HG02678 (cell line): ENCODE data around the gene THY1.
"Not testable (repeated sequence)": the region's sequence is repeated elsewhere in the genome, so short reads cannot be mapped to it uniquely, and the experiment has no call there.

Experiments
- ATAC-seq: cut with Tn5 transposase; IDR thresholded peaks from one replicate; pipeline ENCODE4 v1.9.1; 2021; ENCODE audit warnings: mild to moderate bottlenecking, moderate library complexity; ENCODE audit not compliant: unreplicated experiment

THY1 gene

DNA sequence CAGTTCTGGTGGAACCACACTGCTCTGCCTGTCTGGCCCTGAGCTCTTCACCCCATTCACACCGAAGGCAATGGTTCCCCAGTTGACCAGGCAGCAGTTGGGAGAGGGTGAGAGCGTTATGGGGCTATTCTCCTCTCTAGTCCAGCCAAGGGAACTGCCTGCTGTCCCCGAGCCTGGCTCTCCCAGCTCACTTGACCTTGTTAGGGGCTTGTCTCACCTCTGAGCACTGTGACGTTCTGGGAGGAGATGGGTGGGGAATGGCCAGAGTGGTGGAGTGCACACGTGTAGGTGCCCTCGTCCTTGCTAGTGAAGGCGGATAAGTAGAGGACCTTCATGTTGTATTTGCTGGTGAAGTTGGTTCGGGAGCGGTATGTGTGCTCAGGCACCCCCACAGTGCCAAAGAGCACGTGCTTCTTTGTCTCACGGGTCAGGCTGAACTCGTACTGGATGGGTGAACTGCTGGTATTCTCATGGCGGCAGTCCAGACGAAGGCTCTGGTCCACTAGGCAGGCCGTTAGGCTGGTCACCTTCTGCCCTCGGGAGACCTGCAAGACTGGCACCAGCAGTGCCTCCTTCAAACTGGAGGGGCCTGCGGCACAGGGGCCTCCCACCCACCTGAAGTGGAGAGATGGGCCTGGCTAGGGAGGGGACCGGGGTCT is 3.0 kb downstream of the THY1 start:
- ATAC-seq, result no peak

DNA sequence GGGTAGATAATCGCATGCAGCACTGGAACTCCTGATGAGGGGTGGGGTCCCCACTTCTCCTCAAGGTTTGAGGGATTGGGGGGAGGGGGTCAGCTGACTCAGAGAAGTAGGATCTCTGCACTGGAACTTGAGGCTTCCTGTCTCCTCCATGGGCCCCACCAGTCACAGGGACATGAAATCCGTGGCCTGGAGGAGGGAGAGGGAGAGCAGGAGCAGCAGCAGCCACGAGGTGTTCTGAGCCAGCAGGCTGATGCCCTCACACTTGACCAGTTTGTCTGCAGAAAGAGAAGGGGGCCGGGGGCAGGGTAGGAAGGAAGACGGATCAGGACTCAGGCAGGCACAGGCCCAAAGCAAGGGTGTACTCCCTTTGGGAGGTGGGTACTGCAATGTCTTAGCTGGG is 3.7 kb downstream of the THY1 start:
- ATAC-seq, result no peak

DNA sequence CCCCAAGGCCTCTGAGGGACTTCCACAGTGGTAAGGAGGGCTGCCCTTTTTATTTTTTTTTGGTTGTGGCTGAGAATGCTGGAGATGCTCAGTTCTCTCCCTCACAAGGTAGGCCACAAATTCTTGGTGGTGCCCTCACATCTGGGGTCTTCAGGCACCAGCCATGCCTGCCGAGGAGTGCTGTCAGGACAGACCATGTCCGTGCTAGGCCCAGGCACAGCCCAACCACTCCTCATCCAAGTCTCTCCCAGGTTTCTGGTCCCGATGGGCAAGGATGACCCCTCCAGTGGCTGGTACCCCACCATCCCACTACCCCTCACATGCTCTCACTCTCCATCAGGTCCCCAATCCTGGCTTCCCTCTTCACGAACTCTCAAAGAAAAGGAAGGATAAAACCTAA is 4.2 kb downstream of the THY1 start:
- no peak for ATAC-seq

DNA sequence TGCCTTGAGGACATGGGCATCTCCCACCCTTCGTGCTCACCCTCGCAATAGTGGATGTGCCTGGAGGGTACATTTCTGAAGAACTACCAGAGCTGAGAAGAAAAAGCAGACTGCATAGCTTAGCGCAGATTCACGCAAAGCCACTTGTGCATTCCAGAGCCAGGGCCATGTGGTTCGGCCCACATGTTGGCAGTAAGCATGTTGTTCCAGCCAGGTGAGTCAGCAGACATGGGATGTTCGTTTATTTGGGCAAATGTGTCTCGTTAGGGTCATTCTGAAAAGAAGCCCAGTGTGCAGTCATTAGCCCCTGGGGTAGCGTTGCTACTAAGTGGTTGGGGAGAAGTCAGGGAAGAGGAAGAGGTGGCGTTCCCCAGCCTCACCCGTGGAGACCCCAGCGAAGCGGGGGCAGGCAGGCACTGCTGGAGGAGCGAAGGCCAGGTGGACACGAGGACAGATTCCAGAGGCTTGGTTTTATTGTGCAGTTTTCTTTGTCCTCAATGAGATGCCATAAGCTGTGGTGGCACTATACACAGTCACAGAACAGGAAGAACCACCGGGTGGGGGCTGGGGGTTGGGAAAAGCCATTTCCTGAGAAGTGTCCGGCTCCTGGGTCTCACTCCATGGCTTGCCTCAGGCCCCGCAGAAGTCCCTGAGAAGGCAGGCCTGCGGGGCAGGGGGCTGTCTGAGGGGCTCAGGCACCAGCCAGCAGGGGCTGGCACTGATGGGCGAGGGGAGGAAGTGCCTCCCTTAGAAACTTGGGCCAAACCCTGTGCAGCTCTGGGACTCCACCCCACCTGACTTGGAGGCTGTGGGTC is 5.0 kb downstream of the THY1 start:
- ATAC-seq, result no peak

DNA sequence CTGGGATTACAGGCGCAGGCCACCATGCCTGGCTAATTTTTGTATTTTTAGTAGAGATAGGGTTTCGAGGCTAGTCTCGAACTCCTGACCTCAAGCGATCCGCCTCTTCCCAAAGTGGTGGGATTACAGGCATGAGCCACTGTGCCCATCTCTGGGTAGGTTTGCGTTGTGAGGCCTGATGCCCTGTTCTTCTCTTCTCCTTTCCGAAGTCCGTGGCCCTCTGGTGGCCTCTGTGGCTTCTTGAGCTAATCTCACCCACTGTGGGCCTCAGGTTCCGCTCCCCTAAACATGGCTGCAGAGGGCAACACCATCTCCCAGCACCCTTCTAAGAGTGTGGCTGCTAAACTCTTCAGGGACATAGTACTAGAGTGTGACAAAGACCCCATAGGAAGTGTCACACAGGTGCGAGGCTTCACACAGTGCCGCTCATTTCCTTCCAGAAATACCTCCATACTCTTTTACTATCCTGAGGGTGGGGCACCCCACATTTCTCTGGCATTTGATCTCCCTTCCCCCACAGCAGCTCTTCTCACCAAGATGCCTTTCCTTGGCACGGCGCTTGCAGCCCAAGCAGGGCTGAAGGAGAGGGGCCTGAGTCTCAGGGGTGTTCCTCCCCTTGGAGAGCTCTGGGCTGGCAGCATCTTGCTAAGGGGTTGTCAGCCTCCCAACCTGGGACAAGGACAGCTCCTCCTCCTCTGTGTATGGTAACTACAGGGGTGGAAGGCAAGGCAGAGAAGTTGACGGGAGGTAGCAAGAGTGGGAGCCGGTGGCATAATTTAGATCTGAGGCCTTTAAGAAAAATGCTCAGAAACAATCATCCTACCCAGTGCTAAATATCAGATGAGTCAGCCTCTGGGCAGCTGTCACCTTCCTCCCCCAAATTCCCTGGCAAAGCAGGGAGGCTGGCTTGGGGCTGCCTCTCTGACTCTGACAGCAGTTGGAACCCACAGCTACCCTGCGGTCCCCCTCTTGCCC is 6.1 kb downstream of the THY1 start:
- ATAC-seq, result no peak

DNA sequence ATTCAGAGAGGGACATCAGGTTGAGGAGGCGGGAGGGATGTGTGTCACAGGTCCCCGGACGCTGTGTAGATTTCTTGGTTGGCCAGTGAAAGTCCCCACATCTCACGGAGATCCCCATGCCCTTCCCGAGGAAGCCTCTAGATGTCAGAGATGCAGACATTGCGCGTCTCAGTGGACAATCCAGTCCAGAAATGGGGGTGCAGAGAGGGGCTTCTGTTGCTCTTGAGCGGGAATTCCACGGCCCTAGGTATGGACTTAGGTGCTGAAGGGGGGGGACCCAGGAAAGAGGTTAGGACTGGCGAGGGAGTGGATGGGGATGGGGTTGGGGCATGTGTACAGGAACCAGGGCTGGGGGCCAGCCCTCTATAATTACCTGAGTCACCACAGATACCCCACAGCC is 7.0 kb downstream of the THY1 start:
- ATAC-seq, result no peak

DNA sequence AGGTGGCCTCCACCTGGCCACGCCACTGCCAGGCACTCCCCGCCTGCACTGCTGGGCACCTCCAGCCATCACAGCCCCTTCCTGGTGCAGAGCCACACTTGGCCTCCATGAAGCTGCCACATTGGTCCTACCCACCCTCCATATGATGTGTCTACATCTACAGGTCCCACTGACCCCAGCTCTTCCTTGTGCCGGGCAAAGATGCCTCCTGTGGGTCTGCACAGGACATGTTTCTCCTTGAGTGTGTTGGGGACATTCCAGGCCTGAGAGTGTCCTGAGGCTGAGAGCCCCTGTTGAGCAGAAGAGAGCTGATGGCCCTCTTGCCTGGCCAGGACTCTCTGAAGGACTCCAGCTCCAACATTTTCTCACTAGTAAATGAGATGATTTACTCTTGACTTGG is 7.5 kb downstream of the THY1 start:
- ATAC-seq, result no peak

DNA sequence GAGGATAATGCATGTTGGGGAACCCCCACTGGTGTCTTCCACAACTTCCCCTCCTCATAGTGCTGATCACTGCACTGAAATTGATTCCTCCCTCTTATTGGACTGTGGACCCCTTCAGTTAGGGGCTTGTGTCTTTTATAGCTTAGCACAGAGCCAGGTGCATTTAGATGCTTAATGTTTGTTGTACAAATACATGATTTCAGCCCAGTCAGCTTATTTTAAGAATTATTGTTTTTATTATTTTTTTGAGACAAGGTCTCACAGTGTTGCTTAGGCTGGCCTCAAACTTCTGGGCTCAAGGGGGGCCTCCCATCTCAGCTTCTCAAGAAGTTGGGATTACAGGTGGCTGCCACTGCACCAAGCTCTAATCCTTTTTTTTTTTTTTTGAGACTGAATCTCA is 8.2 kb downstream of the THY1 start:
- ATAC-seq, result no peak

DNA sequence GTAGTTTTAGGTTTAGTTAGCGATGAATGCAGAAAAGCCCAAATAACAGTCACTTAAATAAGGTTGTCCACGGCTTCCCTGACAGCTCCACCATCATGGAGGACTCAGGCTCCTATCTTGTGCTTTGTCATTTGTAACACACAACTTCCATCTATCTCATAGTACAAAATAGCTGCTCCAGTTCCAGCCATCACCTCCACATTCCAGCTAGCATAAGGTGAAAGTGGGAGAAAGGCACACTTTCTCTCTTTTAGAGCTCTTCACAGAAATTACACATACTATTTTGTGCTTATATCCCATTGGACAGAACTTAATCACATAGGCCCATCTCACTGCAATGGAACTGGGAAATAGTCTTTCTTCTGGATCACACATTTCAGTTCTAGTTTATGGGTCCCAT is 8.7 kb downstream of the THY1 start:
- ATAC-seq, result no peak

DNA sequence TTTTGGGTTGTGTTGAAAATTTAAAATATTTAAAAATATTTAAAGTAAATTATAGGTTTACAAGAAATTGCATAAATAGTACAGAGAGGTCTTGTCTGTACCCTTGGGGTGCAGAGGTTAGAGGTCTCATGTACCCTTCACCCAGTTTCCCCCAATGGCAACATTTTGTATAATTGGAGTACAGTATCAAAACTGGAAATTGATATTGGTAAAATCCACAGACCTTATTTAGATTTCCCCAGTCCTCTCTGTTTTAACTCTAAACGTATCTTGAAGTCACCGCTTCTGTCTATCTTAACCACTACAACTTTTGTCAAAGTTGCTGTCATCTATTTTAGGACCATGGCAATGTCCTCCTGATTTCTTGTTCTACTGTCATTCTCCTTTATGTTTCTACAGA is 10.9 kb downstream of the THY1 start:
- no peak for ATAC-seq

DNA sequence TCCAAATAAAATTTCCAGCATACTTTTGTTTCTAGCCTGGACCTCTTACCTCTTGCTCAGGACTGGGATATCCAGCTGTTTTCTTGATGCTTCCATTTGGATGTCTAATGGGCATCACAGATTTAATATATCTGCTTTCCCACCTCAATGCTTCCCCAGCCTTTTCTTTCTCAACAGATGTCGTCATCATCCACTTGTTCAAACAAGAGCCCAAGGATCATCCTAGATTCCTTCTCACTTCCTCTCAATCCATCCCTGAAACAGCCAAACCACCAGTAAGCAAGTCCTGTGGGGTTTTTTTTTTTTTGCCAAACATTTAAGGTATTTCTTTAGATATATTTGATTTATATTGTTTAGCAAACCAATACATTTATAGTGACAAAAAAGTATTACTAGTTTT is 12.5 kb downstream of the THY1 start:
- ATAC-seq, result no peak

DNA sequence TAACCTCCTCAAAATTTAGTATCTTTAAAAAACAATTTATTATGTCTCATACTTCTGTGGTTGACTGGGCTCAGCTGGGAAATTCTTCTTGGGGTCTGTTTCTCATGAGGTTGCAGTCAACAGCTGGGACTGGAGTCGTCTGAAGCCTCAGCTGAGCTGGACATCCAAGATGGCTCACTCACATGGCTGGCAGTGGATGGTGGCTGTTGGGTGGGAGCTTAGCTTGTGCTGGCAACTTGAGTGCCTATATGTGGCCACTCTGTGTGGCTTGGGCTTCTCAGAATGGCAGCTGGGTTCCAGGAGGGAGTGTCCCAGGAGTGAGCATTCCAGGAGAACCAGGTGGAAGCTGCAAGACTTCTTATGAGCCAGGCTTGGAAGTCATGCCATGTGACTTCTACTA is 13.2 kb downstream of the THY1 start:
- ATAC-seq, result no peak

DNA sequence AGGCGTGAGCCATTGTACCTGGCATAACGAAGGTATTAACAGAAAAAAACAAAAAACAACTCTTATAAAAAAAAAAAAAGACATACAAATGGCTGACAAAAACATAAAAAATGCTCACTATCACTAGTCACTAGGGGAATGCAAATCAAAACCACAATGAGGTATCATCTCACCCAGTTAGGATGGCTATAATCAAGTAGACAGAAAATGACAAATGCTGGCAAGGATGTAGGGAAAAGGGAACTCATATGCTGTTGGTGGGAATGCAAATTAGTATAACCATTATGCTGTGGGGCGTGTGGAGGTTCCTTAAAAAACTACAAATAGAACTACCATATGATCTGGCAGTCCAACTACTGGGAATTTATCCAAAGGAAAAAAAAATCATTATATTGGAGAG is 17.0 kb downstream of the THY1 start:
- ATAC-seq, result no peak

DNA sequence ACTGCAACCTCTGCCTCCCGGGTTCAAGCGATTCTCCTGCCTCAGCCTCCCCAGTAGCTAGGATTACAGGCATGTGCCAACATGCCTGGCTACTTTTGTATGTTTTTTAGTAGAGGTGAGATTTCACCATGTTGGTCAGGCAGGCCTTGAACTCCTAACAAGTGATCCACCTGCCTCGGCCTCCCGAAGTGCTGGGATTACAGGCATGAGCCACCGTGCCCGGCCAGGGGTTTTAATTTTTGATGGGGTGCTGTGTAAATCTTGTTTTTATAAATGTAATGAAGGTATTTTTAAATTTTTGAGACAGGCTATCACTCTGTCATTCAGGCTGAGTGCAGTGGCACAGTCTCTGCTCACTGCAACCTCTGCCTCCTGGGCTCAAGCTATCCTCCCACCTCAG is 17.5 kb downstream of the THY1 start:
- ATAC-seq, result not testable (repeated sequence)

DNA sequence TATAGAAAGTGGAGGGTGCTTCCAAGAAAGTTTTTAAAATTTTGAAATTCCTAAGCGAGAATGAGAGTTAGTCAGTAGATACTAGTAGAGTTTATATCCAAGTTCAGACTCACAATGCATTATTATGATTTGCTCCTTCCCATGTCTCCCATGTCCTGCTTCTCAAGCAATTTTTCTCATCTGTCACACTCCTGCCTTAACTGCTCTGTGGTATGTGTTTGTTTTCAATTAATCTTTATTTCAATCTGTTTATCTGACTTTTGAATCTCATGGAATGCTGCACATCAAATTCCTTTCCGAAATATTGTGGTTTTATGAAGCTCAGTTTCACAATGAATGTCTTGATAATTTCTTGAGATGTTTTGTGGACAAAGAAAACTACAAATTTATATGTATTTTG is 18.1 kb downstream of the THY1 start:
- no peak for ATAC-seq

DNA sequence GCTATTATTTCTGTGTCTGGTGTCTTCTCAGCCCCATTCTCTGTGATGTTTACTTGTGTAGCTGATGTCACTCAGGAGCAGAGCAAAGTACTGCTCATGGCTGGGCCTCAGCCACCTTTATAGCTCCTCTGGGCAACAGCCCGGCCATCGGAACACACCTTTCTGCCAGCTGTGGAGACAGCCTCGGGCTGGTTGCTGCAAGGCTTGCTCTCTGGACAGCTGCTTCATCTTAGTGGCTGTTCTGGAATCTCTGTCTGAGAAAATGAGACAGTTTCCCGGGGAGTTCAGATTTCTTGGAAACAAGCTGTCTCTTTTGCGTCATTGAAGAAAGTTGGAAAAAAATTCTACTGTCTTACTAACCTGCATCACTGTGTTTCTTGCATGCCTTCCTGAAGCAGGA is 20.0 kb downstream of the THY1 start:
- no peak for ATAC-seq

DNA sequence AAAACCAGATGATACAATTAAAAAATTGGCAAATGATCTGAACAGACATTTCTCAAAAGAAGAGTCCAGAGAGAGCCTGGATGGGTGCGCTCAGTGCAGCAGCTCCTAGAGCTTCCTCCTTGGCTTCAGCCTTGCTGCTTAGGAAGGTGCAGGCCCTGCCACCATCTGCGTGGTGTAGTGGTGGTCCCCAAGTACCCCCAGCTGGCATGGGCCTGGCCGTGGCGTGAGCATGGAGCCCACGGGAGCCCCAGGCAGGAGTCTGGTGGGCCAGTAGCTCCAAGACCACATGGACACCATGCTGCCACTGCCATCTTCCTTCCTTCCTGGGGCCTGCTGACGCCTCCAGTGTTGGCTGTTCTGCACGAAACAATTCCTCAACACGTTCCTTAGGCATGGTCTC is 20.5 kb downstream of the THY1 start:
- ATAC-seq, result no peak

DNA sequence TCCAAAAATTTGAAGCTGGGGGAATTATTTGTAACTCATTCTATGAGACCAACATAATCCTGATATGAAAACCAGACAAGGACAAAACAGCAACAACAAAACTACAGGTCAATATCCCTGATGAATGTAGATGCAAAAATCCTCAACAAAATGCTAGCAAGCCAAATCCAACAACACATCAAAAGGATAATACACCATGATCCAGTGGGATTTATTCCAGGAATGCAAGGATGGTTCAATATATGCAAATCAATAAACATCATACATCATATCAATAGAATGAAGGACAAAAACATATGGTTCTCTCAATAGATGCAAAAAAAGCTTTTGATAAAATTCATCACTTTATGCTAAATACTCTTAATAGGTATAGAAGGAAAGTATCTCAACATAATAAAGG is 22.1 kb downstream of the THY1 start:
- ATAC-seq, result no peak

DNA sequence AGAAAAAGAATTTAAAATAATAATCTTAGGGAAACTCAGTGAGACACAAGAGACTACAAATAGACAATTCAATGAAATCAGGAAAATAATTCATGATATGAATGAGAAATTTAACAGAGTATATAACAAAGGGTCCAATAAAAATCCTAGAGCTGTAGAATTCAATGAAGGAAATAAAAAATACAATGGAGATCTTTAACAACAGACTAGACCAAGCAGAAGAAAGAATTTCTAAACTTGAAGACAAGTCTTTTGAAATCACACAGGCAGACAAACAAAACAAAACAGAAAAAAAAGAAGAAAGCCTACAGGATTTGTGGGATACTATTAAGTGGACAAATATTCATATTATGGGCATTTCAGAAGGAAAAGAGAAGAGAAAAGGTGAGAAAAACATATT is 25.2 kb downstream of the THY1 start:
- ATAC-seq, result no peak

DNA sequence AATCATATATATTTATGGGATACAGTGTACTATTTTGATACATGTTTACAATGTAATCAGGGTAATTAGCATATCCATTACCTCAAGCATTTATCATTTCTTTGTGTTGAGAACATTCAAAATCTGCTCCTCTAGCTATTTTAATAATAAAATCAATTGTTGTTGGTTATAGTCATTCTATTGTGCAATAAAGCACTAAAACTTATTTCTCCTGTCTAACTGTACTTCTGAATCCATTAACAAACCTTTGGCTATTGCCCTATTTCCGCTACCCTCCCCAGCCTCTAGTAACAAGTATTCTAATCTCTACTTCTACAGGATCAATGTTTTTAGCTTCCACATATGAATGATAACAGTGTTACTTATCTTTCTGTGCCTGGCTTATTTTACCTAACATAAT is 26.1 kb downstream of the THY1 start:
- no peak for ATAC-seq

DNA sequence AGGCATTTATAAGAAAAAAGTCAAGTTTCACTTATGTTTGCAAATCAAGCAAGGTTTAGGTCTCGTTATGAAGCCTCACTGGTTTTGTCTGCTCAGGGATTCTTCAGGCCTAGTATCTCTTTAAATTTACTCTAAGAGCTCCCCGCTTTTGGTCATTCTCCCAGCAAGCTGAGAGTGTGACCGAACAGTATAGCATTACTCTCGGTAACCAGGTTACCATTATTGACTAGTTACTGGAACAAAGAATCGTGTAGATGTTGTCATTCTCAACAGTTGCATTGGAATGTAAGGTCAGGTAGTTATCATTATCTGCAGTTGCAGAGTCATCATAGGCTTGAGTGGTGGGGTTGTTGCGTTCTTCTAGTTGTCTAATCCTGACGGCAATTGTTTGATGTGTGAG is 31.7 kb downstream of the THY1 start:
- no peak for ATAC-seq
